RWPE1 (cell line): ENCODE data around the gene TMBIM6.

ENCODE experiments used
- CTCF ChIA-PET: fragments of 350-600 bp; sonication (Branson Sonifier 250); formaldehyde crosslinking; extraction: SDS; loops from one replicate; lab custom pipeline; 2021; lab: Yijun Ruan, JAX
- POLR2A ChIA-PET: fragments of 400-600 bp; formaldehyde crosslinking; extraction: SDS; loops from one replicate; lab custom pipeline; 2020; ENCODE audit warnings: antibody characterized with exemption; ENCODE audit not compliant: low non-redundant PET; lab: Yijun Ruan, JAX
- DNase-seq: peaks from one replicate; pipeline ENCODE4 v3.0.0; 2012; ENCODE audit warnings: low spot score
- H3K27ac ChIP-seq: fragments of 450-650 bp; 2 replicates; pipeline ENCODE4 v1.5.1; 2017
- TF ChIP-seq, protein P1 (sequence below): fragments of 450-650 bp; conservative IDR thresholded peaks from 2 replicates; pipeline ENCODE4 v1.5.1; 2017; ENCODE audit warnings: low read depth, mild to moderate bottlenecking

The TMBIM6 gene

DNA sequence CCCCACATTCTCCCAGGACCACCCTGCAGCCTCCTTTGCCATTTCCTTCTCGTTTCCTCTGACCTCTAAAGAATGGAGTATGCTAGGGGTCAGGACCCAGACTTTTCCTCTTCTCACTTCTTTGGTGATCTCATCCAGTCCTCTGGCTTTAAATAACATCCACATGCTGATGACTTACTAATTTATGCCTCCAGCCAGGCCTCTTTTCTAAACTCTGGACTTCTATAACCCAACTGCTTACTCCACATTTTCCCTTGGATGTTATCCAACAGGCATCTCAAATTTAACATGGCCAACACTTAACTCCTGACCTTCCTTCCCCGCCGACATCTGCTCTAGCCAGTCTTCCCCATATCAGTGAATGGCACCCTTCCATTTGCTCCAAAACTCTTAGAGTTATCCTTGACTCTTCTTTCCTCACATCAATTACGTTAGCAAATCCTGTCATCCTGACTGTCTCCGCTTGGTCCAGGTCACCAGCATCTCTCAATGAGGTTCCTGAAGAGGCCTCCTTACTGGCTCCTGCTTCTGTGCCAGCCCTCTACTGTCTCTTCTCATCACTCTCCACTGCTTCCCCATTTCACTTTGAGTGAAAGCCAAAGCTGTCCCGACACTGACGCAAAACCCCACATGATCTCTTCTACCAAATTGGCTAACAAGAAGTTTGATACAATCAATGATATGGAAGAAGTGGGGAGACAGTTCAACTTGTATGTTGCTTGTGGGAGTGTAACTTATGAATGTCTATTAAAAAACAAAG lies 42.7 kb downstream of the TMBIM6 start:
- ChIA-PET POLR2A (no interaction called here), CTCF (interaction anchor here (0.6 kb wide), 1 partner anchor 23 kb away, joined by 3 read pairs; no protein-coding TSS in a partner anchor)
- DNase-seq, result no peak
- H3K27ac ChIP-seq, result no peak overlapping the region
- TF ChIP-seq, protein P1, sequence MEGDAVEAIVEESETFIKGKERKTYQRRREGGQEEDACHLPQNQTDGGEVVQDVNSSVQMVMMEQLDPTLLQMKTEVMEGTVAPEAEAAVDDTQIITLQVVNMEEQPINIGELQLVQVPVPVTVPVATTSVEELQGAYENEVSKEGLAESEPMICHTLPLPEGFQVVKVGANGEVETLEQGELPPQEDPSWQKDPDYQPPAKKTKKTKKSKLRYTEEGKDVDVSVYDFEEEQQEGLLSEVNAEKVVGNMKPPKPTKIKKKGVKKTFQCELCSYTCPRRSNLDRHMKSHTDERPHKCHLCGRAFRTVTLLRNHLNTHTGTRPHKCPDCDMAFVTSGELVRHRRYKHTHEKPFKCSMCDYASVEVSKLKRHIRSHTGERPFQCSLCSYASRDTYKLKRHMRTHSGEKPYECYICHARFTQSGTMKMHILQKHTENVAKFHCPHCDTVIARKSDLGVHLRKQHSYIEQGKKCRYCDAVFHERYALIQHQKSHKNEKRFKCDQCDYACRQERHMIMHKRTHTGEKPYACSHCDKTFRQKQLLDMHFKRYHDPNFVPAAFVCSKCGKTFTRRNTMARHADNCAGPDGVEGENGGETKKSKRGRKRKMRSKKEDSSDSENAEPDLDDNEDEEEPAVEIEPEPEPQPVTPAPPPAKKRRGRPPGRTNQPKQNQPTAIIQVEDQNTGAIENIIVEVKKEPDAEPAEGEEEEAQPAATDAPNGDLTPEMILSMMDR, result no peak

DNA sequence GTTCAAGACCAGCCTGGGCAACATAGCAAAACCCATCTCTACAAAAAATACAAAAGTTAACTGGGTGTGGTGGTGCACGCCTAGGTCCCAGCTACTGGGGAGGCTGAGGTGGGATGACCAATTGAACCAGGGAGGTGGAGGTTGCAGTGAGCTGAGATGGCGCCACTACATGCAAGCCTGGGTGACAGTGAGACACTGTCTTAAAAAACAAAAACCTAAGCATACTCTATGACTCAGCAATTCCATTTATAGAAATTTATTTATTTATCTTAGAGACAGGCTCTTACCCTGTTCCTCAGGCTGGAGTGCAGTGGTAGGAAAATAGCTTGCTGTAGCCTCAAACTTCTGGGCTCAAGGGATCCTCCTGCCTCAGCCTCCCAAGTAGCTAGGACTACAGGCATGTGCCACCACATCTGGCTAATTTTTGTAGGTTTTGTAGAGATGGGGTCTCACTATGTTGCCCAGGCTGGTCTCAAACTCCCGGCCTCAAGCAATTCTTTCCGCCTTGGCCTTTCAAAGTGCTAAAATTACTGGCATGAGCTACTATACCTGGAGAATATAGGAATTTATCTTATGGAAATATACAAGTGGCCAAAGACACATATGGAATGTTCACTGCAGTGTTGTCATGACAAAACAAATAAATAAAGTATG lies 43.5 kb downstream of the TMBIM6 start:
- TF ChIP-seq, protein P1, result no peak
- CTCF ChIA-PET, result interaction anchor here (0.6 kb wide), 1 partner anchor 182 kb away, joined by 4 read pairs; no protein-coding TSS in a partner anchor

DNA sequence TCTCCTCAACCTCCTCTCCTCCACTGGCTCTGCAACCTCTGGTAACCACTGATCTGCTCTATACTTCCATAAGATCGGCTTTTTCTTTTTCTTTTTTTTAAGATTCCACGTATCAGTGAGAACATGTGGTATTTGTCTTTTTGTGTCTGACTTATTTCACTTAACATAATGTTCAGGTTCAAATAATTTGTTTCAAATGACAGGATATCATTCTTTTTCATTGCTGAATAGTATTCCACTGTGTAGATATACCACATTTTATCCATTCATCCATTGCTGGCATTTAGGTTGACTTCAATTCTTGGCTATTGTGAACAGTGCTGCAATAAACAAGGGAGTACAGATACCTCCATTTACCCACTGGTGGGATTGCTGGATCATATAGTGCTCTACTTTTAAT lies 46.3 kb downstream of the TMBIM6 start:
- CTCF ChIA-PET, result no interaction called here
- POLR2A ChIA-PET, result no interaction called here
- TF ChIP-seq, protein P1, result no peak
- no peak for DNase-seq
- H3K27ac ChIP-seq, result no peak overlapping the region

More for the DNA sequence above, 43.5 kb downstream of the TMBIM6 start:
- POLR2A ChIA-PET, result no interaction called here
- no peak for DNase-seq
- no peak overlapping the region for H3K27ac ChIP-seq

DNA sequence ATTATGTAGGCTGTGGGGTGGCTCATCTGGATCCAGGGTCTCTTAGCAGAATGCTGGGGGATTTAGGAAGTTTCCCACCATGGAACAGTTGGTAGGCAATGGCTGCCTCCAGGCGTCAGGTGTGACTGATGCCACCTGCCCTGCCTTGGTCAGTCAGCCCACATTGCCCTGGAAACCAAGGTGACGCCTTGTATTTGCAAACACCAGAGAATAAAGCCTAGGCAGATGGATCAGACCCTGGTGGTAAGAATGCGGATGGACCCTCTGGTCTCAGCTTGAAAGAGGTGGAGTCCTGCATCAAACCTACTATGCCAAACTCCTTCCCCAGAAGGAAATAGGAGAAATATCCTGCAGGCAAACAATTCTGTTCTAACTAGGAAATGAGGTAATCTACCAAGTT lies 48.6 kb downstream of the TMBIM6 start:
- TF ChIP-seq, protein P1, result no peak
- DNase-seq, result no peak
- CTCF ChIA-PET, result no interaction called here
- POLR2A ChIA-PET, result no interaction called here
- H3K27ac ChIP-seq, result no peak overlapping the region

DNA sequence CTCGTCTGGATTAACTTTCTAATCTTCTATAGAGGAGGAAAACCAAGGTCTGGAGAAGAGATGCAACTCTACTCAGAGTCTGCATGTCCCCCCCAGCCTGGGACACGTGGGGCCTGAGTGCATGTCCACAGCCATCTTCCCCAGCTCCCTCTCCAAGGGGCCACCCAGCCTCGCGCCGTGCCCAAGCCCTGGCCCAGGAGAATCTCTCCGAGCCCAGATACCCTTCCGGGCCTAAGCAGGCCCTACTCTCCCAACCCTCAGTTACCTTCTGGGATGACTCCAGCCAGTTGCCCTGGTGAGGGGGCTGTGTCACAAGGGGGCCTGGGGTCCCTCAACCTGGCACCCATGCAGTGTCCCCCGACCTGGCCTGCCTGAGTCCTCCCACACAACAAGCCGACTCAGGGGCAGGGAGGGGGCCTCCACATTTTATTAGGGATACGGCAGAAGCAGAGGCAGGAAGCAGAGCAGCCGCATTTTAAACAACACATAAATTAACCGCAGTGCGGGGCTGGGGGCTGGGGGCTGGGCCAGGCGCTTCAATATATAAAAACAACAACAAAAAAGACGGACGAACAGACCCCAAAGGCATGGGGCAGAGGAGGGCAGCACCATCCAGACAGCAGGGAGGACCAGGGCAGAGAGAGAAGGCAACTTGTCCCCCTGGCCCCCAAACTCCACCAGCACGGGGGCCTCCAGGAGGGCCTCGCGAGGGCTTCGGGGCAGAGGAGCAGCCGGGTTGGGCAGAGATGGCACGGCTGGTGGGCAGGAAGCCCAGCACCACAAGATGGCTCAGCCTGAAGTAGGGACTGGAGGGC lies 49.6 kb downstream of the TMBIM6 start:
- POLR2A ChIA-PET, result no interaction called here
- TF ChIP-seq, protein P1, result no peak
- CTCF ChIA-PET, result interaction anchor here (0.6 kb wide), 1 partner anchor 1948 kb away, joined by 4 read pairs; no protein-coding TSS in a partner anchor
- H3K27ac ChIP-seq, result no peak overlapping the region
- DNase-seq, result no peak

DNA sequence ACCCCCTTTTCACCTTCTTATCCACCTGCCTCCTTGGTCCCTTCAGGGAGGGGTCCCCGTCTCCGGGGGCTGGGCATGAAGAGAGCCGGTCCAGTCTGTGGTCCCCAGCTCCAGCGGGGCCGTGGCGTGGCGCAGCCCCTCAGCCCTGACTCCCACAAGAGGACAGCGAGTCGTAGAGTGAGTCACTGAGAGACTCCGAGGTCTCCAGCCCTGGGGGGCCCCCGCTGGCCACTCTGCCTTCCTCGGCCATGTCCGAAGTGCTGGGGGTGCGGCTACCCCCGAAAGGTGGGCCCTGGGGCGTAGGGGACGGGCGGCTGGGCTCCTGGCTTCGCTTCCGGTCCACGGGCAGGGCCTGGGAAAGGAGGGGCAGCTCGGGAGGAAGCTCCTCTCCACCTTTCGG lies 50.3 kb downstream of the TMBIM6 start:
- TF ChIP-seq, protein P1, result no peak
- DNase-seq, result no peak
- POLR2A ChIA-PET, result no interaction called here
- CTCF ChIA-PET, result interaction anchor here (0.6 kb wide), 1 partner anchor 1947 kb away, joined by 4 read pairs; no protein-coding TSS in a partner anchor
- no peak overlapping the region for H3K27ac ChIP-seq
